OCI-LY7 (cell line): ENCODE results near the gene BUB3. TPM values are rescaled to one million over a fixed set of nuclear protein-coding genes. Genes with fewer than 3 reads are reported as not detected.

Source experiments
- BruUV-seq: library from RNA; stranded (reverse); fragments of 400-500 nt; replicated peaks from 2 replicates; lab custom pipeline; 2021; lab: Mats Ljungman, UMichigan
- CTCF ChIA-PET: fragments of 300-600 bp; sonication (Branson Sonifier 250); formaldehyde crosslinking; loops from one replicate; lab custom pipeline; 2022; ENCODE audit warnings: antibody characterized with exemption; ENCODE audit not compliant: unreplicated experiment; lab: Charles Lee
- POLR2A ChIA-PET: fragments of 300-600 bp; sonication (Branson Sonifier 250); formaldehyde crosslinking; loops from one replicate; lab custom pipeline; 2022; ENCODE audit warnings: antibody characterized with exemption; lab: Charles Lee
- DNase-seq: peaks from one replicate; pipeline ENCODE4 v3.0.0-alpha.2; 2015; ENCODE audit warnings: low spot score
- H2AFZ ChIP-seq: fragments of 200-600 bp; sonication (generic), shearing (Covaris generic); 2 replicates; pipeline ENCODE4 v1.6.1; 2014; ENCODE audit warnings: mild to moderate bottlenecking, antibody characterized with exemption, low read length, moderate library complexity
- H3K27ac ChIP-seq: fragments of 200-600 bp; sonication (generic); 2 replicates; pipeline ENCODE4 v1.5.1; 2014; ENCODE audit warnings: mixed run types, low read depth, mild to moderate bottlenecking, moderate library complexity, low read length, inconsistent platforms; ENCODE audit not compliant: poor library complexity, severe bottlenecking
- H3K36me3 ChIP-seq: fragments of 200-600 bp; sonication (generic); 2 replicates; pipeline ENCODE4 v1.6.1; 2014; ENCODE audit warnings: mild to moderate bottlenecking, antibody characterized with exemption, low read length, moderate library complexity, mixed read lengths; ENCODE audit not compliant: insufficient read depth
- H3K4me1 ChIP-seq: fragments of 200-600 bp; sonication (generic); 2 replicates; pipeline ENCODE4 v1.5.1; 2014; ENCODE audit warnings: mild to moderate bottlenecking, low read length; ENCODE audit not compliant: insufficient read depth, poor library complexity, severe bottlenecking
- H3K4me2 ChIP-seq: fragments of 200-600 bp; sonication (generic); 2 replicates; pipeline ENCODE4 v1.6.1; 2014; ENCODE audit warnings: mild to moderate bottlenecking, low read length
- H3K4me3 ChIP-seq: fragments of 200-600 bp; sonication (generic); 2 replicates; pipeline ENCODE4 v1.5.1; 2014; ENCODE audit warnings: mild to moderate bottlenecking, low read depth, low read length; ENCODE audit not compliant: poor library complexity, severe bottlenecking
- H3K79me2 ChIP-seq: fragments of 200-600 bp; sonication (generic); 2 replicates; pipeline ENCODE4 v1.6.1; 2016; ENCODE audit warnings: low read depth, mild to moderate bottlenecking, low read length, moderate library complexity, mixed read lengths; ENCODE audit not compliant: insufficient read depth
- H3K9me2 ChIP-seq: fragments of 200-600 bp; sonication (generic); 2 replicates; pipeline ENCODE4 v1.6.1; 2016; ENCODE audit warnings: mild to moderate bottlenecking, low read length, mixed read lengths; ENCODE audit not compliant: insufficient read depth
- H3K9me3 ChIP-seq: fragments of 200-600 bp; sonication (generic); 2 replicates; pipeline ENCODE4 v1.6.1; 2014; ENCODE audit warnings: mild to moderate bottlenecking, mixed run types, low read length, mixed read lengths
- H4K20me1 ChIP-seq: fragments of 200-600 bp; sonication (generic); 2 replicates; pipeline ENCODE4 v1.6.1; 2014; ENCODE audit warnings: mild to moderate bottlenecking, antibody characterized with exemption, low read length, moderate library complexity, mixed read lengths; ENCODE audit not compliant: insufficient read depth
- CTCF ChIP-seq: fragments of 200-600 bp; sonication (generic); conservative IDR thresholded peaks from 2 replicates; pipeline ENCODE4 v1.5.1; 2014; ENCODE audit warnings: mild to moderate bottlenecking, antibody characterized with exemption, low read length, moderate library complexity, mixed read lengths
- EZH2phosphoT487 ChIP-seq: fragments of 200-600 bp; sonication (generic); IDR thresholded peaks from 2 replicates; pipeline ENCODE4 v1.6.1; 2018; ENCODE audit warnings: low read depth, borderline replicate concordance, mild to moderate bottlenecking, mixed run types, antibody characterized with exemption, low read length, moderate library complexity, mixed read lengths
- intact Hi-C: fragments of 100-400 bp; cut with micrococcal nuclease; formaldehyde crosslinking; loops from one replicate; pipeline ENCODE4 v1.10.0; 2022; ENCODE audit not compliant: unreplicated experiment
- total RNA-seq, 2 experiments: library from RNA; depleted of rRNA in 1 of 2; stranded (reverse); fragments of >200 nt in 1 of 2; shearing (Covaris generic) in 1 of 2; gene quantifications; 2 replicates each; pipeline ENCODE4 v1.2.3, GENCODE V29; 2014 to 2022

BUB3 gene
- total RNA-seq, 2 experiments from 2014 or later, result 312 to 526 TPM

DNA sequence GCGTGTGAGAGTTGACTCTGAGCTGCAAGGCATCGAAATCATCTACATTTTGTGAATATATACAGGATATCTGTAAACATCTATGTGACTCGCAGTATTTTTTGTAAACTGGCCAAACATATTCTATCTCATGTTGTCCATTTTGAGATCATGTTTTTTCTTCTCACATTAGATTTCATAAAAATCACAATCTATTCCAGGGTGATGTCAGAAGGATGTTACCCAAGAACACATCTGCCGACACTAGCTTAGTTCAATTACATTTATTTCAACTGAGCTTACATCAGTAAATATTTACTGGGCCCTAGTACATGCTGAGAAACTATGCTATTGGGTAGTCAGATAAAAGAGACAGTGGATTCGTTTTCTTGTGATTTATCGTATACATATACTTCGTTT is 2.5 kb upstream of the BUB3 start:
- Histone ChIP-seq H3K9me3 (no peaks in the 10 kb centered on the region), H3K4me2 (peak overlapping the region; percentile 45), H3K9me2 (no peaks in the 10 kb centered on the region), H3K4me3 (no peak overlapping the region), H3K4me1 (peaks cover 34% of the 10 kb centered on the region), H2AFZ (peak overlapping the region; percentile 76; the same call in 1 of the 2 replicates), H3K36me3 (peaks cover 21% of the 10 kb centered on the region), H4K20me1 (peaks cover 11% of the 10 kb centered on the region), H3K27ac (no peak overlapping the region), H3K79me2 (peaks cover 25% of the 10 kb centered on the region)
- ChIA-PET CTCF (interaction anchor here (1.0 kb wide), 1 partner anchor 250 kb away, joined by 6 read pairs; no protein-coding TSS in a partner anchor), POLR2A (interaction anchor here (0.7 to 1.6 kb wide), 2 partner anchors 9 to 814 kb away, joined by 3 to 9 read pairs; no protein-coding TSS in a partner anchor)
- TF ChIP-seq CTCF (no peak), EZH2phosphoT487 (no peak)
- DNase-seq, result no peak
- intact Hi-C loops, result loop anchor here (5.0 to 10.0 kb wide), 2 partner anchors 251 to 777 kb away; partner anchors contain the start of gene PLEKHA1
- BruUV-seq, result no TSS peak

- Histone ChIP-seq H3K4me1 (peaks cover 47% of the 10 kb centered on the region), H3K9me2 (no peaks in the 10 kb centered on the region), H3K27ac (peak overlapping the region; percentile 23), H3K79me2 (peaks cover 43% of the 10 kb centered on the region), H2AFZ (peak overlapping the region; percentile 89; the same call in 1 of the 2 replicates), H3K4me2 (peak overlapping the region; percentile 54), H3K36me3 (peaks cover 40% of the 10 kb centered on the region), H3K4me3 (peak overlapping the region; percentile 24), H4K20me1 (peaks cover 30% of the 10 kb centered on the region), H3K9me3 (no peaks in the 10 kb centered on the region)
- DNase-seq, result no peak
- ChIA-PET POLR2A (interaction anchor here (0.6 to 1.2 kb wide), 10 partner anchors 8 to 422 kb away, joined by 3 to 10 read pairs (median 4); no protein-coding TSS in a partner anchor), CTCF (no interaction called here)
- BruUV-seq, result no TSS peak
- intact Hi-C loops, result loop anchor here (2.0 to 10.0 kb wide), 3 partner anchors 145 to 779 kb away; partner anchors contain the start of genes ACADSB, IKZF5 and PLEKHA1
- TF ChIP-seq EZH2phosphoT487 (no peak), CTCF (no peak)
These were observed 613 bp upstream of the BUB3 start for GRCh38 chr10:123153486-123154091.
